GM21390 (cell line): ENCODE data around the gene PDZK1IP1.

Experiments used
- ATAC-seq: cut with Tn5 transposase; IDR thresholded peaks from one replicate; pipeline ENCODE4 v1.9.1; 2021; ENCODE audit not compliant: unreplicated experiment

The PDZK1IP1 gene

GRCh38 chr1:47189844-47190508 lies at the start of gene PDZK1IP1:
Gene PDZK1IP1 (minus strand): TSS chr1:47190036. CDS start chr1:47189932, 104 bp downstream.
- no peak for ATAC-seq

- ATAC-seq, result no peak
Measured at GRCh38 chr1:47238935-47239592, 49.2 kb upstream of the PDZK1IP1 start.

GRCh38 chr1:47235806-47236205 lies 46.0 kb upstream of the PDZK1IP1 start:
- ATAC-seq, result no peak

- no peak for ATAC-seq
Measured at GRCh38 chr1:47235241-47235681, 45.4 kb upstream of the PDZK1IP1 start.

GRCh38 chr1:47233186-47233585 lies 43.4 kb upstream of the PDZK1IP1 start:
- ATAC-seq, result no peak

GRCh38 chr1:47232187-47232874 lies 42.5 kb upstream of the PDZK1IP1 start, which contains the start of gene TAL1:
Gene TAL1 (minus strand): TSS chr1:47232225. CDS start chr1:47225888, 6,337 bp downstream.
- ATAC-seq, result no peak

- no peak for ATAC-seq
Measured at GRCh38 chr1:47231301-47232186, 41.7 kb upstream of the PDZK1IP1 start.

- no peak for ATAC-seq
Measured at GRCh38 chr1:47230692-47231300, 41.0 kb upstream of the PDZK1IP1 start.

- no peak for ATAC-seq
Measured at GRCh38 chr1:47229886-47230691, 40.3 kb upstream of the PDZK1IP1 start.

GRCh38 chr1:47229031-47229885 lies 39.4 kb upstream of the PDZK1IP1 start:
- no peak for ATAC-seq

GRCh38 chr1:47228644-47229030 lies 38.8 kb upstream of the PDZK1IP1 start:
- no peak for ATAC-seq

GRCh38 chr1:47227341-47228232 lies 37.8 kb upstream of the PDZK1IP1 start:
- no peak for ATAC-seq

- no peak for ATAC-seq
Measured at GRCh38 chr1:47226839-47227215, 37.0 kb upstream of the PDZK1IP1 start.

- ATAC-seq, result no peak
Measured at GRCh38 chr1:47226121-47226838, 36.4 kb upstream of the PDZK1IP1 start.

GRCh38 chr1:47225430-47226100 lies 35.7 kb upstream of the PDZK1IP1 start:
- ATAC-seq, result no peak

GRCh38 chr1:47224676-47225399 lies 35.0 kb upstream of the PDZK1IP1 start:
- no peak for ATAC-seq
